Activated naive CD4-positive, alpha-beta T cell (primary cell): Measurements from ENCODE around the gene ADAMTS12.

Experiments used
- DNase-seq, 4 experiments: peaks; one replicate each; lab custom pipeline; 2025; lab: John Stamatoyannopoulos, UW

Gene ADAMTS12

GRCh38 chr5:33474931-33475499 is 416.8 kb downstream of the ADAMTS12 start:
- DNase-seq, result no peak

- no peak for DNase-seq
Measured at GRCh38 chr5:33474004-33474403, 417.8 kb downstream of the ADAMTS12 start.
